ENCODE results near the gene EHBP1. TPM values are rescaled to one million over a fixed set of nuclear protein-coding genes. Genes with fewer than 3 reads are reported as not detected.

The EHBP1 gene
- total RNA-seq, 3 donors from 2014 or later: 65.9 to 118 (median 87.2) TPM

GRCh38 chr2:63046961-63047320 lies 341.4 kb downstream of the EHBP1 start:
- Histone ChIP-seq H3K9me3 (peaks cover 5 to 8% of the 10 kb centered on the region in 2 donors), H3K4me1 (peaks cover 0 to 9% of the 10 kb centered on the region in 2 donors), H3K4me3 (no peak overlapping the region), H3K36me3 (no peaks in the 10 kb centered on the region), H3K27me3 (peaks cover 3 to 40% of the 10 kb centered on the region in 2 donors), H3K27ac (no peak overlapping the region)
- no peak for DNase-seq (ENCODE audit: low spot score in 2 of 2)
- intact Hi-C loops (cut with DNase I; ENCODE audit: low total_unique reads): no loop called here
- TF ChIP-seq POLR2A (IDR thresholded peaks at IDR 0.05): no peak

GRCh38 chr2:63047321-63048279 lies 342.1 kb downstream of the EHBP1 start:
- peaks cover 8 to 9% of the 10 kb centered on the region in 2 donors for H3K9me3 ChIP-seq
- intact Hi-C loops (cut with DNase I; ENCODE audit: low total_unique reads): no loop called here
- H3K4me3 ChIP-seq: peak overlapping the region in 1 of 3 donors; percentile 38
- DNase-seq (ENCODE audit: low spot score in 2 of 2): no peak
- H3K27ac ChIP-seq: no peak overlapping the region
- no peak for TF ChIP-seq POLR2A (IDR thresholded peaks at IDR 0.05)
- no peak for TF ChIP-seq CTCF (IDR thresholded peaks at IDR 0.05)
- no peak for TF ChIP-seq POLR2AphosphoS5 (IDR thresholded peaks at IDR 0.05)
- H3K36me3 ChIP-seq: no peaks in the 10 kb centered on the region
- H3K4me1 ChIP-seq: peaks cover 0 to 9% of the 10 kb centered on the region in 2 donors
- H3K27me3 ChIP-seq: peaks cover 3 to 47% of the 10 kb centered on the region in 2 donors

GRCh38 chr2:63048367-63049171 lies 343.1 kb downstream of the EHBP1 start:
- Histone ChIP-seq H3K36me3 (no peaks in the 10 kb centered on the region), H3K4me1 (peaks cover 0 to 9% of the 10 kb centered on the region in 2 donors), H3K9me3 (peaks cover 8 to 16% of the 10 kb centered on the region in 2 donors), H3K27ac (no peak overlapping the region), H3K27me3 (peaks cover 3 to 54% of the 10 kb centered on the region in 2 donors), H3K4me3 (no peak overlapping the region)
- TF ChIP-seq POLR2A (IDR thresholded peaks at IDR 0.05) (no peak), CTCF (IDR thresholded peaks at IDR 0.05) (no peak), POLR2AphosphoS5 (IDR thresholded peaks at IDR 0.05) (no peak)
- no peak for DNase-seq (ENCODE audit: low spot score in 2 of 2)
- intact Hi-C loops (cut with DNase I; ENCODE audit: low total_unique reads): no loop called here

GRCh38 chr2:63049211-63049969 lies 343.9 kb downstream of the EHBP1 start:
- peaks cover 0 to 9% of the 10 kb centered on the region in 2 donors for H3K4me1 ChIP-seq
- intact Hi-C loops (cut with DNase I; ENCODE audit: low total_unique reads): no loop called here
- H3K27ac ChIP-seq: no peak overlapping the region
- H3K9me3 ChIP-seq: peaks cover 8 to 16% of the 10 kb centered on the region in 2 donors
- H3K36me3 ChIP-seq: no peaks in the 10 kb centered on the region
- H3K4me3 ChIP-seq: peak overlapping the region; percentile 47 to 71 (median 64)
- DNase-seq (ENCODE audit: low spot score in 2 of 2): no peak
- TF ChIP-seq POLR2AphosphoS5 (IDR thresholded peaks at IDR 0.05): no peak
- TF ChIP-seq CTCF (IDR thresholded peaks at IDR 0.05): no peak
- no peak for TF ChIP-seq POLR2A (IDR thresholded peaks at IDR 0.05)
- H3K27me3 ChIP-seq: peaks cover 3 to 62% of the 10 kb centered on the region in 2 donors

- intact Hi-C loops (cut with DNase I; ENCODE audit: low total_unique reads): loop anchor here (2.0 kb wide), 1 partner anchor 71 kb away; no protein-coding TSS in a partner anchor
- peak overlapping the region; percentile 47 to 71 (median 64) for H3K4me3 ChIP-seq
- no peaks in the 10 kb centered on the region for H3K36me3 ChIP-seq
- no peak for TF ChIP-seq CTCF (IDR thresholded peaks at IDR 0.05)
- TF ChIP-seq POLR2AphosphoS5 (IDR thresholded peaks at IDR 0.05): no peak
- no peak for TF ChIP-seq POLR2A (IDR thresholded peaks at IDR 0.05)
- peaks cover 0 to 9% of the 10 kb centered on the region in 2 donors for H3K4me1 ChIP-seq
- peak overlapping the region in 1 of 2 donors; percentile 33 for H3K27ac ChIP-seq
- H3K9me3 ChIP-seq: peaks cover 8 to 16% of the 10 kb centered on the region in 2 donors
- peaks cover 3 to 68% of the 10 kb centered on the region in 2 donors for H3K27me3 ChIP-seq
- no peak for DNase-seq (ENCODE audit: low spot score in 2 of 2)
These were observed 344.4 kb downstream of the EHBP1 start for GRCh38 chr2:63049970-63050333.
